ENCODE data around the gene GHITM.
"Not testable (repeated sequence)": the region's sequence is repeated elsewhere in the genome, so short reads cannot be mapped to it uniquely, and the experiment has no call there.

Gene GHITM

DNA sequence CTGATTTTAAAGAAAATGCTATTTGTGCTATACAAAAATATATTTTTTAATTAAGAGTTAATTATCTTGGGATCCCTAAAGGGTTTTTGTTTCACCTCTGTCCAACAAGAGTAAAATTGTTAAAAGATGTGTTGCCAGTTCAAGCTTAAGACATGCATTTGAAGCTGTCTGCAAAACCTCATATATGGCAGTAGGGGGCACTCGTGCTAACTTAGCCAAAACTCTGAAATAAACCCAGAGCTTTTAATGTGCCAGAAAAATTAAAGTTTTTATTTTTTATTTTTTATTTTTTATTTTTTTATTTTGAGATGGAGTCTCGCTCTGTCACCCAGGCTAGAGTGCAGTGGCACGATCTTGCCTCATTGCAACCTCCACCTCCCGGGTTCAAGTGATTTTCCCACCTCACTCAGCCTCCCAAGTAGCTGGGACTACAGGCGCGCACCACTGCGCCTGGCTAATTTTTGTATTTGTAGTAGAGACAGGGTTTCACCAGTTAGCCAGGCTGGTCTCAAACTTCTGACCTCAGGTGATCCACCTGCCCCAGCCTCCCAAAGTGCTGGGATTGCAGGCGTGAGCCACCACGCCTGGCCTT is 8.8 kb downstream of the GHITM start:
- FAIRE-seq: peak; percentile 60

DNA sequence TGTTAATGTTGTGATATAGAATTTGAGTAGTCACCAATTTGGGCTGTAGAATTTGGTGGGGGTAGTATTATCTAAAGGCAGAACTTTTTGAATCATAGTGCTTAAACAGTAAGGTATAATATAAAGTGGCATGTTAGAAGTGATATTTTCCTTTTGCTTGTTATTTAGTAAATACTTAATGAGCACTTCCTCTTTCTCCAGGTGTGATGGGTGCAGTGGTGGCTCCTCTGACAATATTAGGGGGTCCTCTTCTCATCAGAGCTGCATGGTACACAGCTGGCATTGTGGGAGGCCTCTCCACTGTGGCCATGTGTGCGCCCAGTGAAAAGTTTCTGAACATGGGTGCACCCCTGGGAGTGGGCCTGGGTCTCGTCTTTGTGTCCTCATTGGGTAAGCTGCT is 10.5 kb downstream of the GHITM start:
- FAIRE-seq: no peak

DNA sequence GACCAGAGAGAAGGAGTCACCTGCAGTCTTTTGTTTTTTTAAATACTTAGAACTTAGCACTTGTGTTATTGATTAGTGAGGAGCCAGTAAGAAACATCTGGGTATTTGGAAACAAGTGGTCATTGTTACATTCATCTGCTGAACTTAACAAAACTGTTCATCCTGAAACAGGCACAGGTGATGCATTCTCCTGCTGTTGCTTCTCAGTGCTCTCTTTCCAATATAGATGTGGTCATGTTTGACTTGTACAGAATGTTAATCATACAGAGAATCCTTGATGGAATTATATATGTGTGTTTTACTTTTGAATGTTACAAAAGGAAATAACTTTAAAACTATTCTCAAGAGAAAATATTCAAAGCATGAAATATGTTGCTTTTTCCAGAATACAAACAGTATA is 13.5 kb downstream of the GHITM start:
- no peak for FAIRE-seq

GRCh38 chr10:84155521-84155920 is 16.2 kb downstream of the GHITM start:
- FAIRE-seq: no peak

DNA sequence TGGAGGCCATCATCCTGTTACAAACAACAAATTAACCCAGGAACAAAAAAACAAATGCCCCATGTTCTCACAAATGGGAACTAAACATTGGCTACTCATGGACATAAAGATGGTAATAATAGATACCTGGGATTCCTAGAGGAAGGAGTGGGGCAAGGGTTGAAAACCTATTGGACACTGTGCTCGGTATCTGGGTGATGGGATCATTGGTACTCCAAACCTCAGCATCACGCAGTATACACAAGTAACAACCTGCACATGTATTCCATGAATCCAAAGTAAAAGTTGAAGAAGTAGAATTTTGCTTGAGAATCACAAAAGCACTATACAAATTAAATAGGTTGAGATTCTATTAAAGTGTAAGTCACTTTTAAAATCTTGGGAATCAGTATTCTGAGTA is 16.7 kb downstream of the GHITM start:
- no peak for FAIRE-seq

DNA sequence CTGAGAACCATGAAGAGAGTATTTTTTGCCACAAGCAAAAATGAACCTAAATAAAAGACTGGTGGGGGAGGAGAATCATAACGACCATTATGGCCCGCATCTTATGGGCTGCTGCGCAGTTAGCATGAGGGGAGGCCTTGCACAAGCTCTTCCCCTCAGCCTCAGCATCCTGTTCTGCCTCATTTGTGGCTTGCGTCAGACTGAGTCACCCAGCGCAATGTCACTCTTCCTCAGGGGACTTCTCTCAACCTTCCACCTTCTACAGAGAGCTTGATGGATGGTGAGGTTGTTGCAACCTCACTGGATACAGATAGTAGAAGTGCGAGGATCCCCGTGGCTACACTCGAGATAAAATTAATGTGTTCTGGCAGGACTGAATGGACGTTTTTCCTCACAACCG is 17.5 kb downstream of the GHITM start:
- no peak for FAIRE-seq

DNA sequence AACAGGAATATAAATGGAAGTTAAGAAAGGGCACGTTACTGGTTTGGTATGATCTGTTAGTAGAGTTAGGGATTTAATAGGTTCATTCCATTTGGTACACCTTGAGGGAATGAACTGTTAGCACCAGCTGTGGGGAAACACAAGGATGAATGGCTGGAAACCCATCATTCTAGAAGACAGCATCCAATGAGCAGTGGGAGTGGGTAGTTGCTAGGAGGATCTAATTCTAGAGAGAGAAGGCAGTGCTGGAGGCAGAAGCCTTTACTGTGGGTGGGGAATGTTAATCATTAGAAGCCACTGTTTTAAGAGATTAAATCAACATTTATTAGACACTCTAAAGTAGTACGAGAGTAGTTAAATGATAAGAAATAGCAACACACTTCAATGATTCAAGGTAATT is 18.8 kb downstream of the GHITM start:
- FAIRE-seq: no peak

DNA sequence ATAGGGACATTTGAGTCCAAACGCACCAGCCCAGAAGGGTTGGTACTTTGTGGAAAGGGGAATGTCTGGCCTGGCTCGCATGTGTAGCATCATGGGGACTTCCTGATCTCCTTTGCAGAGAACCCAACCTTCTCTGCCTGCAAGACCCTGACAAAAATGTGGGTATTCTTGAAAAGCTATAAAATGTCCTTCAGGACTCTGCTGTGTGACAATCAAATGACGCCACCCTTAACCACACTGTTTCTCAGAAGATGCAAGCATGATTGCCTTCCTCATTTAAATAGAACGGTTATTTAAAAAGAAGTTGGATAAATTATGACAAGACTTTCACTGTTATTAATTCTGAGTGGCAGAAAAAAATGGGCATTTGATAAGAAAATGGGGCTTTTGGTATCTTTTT is 19.2 kb downstream of the GHITM start:
- FAIRE-seq: no peak

GRCh38 chr10:84159076-84159685 is 19.9 kb downstream of the GHITM start:
- no peak for FAIRE-seq

- FAIRE-seq: no peak
Measured at GRCh38 chr10:84160663-84161362, 21.5 kb downstream of the GHITM start.

- no peak for FAIRE-seq
Measured at GRCh38 chr10:84163996-84164395, 24.7 kb downstream of the GHITM start.

- no peak for FAIRE-seq
Measured at GRCh38 chr10:84164442-84164841, 25.1 kb downstream of the GHITM start.

- FAIRE-seq: no peak
Measured at GRCh38 chr10:84166620-84167288, 27.4 kb downstream of the GHITM start.

DNA sequence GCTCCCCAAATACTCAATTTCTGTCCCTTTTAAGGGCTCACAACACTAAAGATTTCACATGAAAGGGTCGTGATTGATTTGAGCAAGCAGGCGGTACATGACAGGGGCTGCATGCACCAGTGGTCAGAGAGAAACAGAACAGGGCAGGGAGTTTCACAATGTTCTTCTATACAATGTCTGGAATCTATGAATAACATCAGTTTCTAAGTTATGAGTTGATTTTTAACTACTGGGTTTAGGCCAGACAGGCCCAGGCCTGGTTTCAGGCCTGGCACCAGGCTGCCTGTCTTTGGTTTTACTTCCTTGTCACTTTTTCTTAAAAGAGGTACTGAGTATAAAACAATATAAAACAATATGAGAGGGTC is 28.0 kb downstream of the GHITM start:
- not testable (repeated sequence) for FAIRE-seq

GRCh38 chr10:84168382-84168781 is 29.1 kb downstream of the GHITM start:
- FAIRE-seq: not testable (repeated sequence)

- FAIRE-seq: not testable (repeated sequence)
Measured at GRCh38 chr10:84171237-84171636, 31.9 kb downstream of the GHITM start.

GRCh38 chr10:84171700-84172466 is 32.6 kb downstream of the GHITM start:
- not testable (repeated sequence) for FAIRE-seq

DNA sequence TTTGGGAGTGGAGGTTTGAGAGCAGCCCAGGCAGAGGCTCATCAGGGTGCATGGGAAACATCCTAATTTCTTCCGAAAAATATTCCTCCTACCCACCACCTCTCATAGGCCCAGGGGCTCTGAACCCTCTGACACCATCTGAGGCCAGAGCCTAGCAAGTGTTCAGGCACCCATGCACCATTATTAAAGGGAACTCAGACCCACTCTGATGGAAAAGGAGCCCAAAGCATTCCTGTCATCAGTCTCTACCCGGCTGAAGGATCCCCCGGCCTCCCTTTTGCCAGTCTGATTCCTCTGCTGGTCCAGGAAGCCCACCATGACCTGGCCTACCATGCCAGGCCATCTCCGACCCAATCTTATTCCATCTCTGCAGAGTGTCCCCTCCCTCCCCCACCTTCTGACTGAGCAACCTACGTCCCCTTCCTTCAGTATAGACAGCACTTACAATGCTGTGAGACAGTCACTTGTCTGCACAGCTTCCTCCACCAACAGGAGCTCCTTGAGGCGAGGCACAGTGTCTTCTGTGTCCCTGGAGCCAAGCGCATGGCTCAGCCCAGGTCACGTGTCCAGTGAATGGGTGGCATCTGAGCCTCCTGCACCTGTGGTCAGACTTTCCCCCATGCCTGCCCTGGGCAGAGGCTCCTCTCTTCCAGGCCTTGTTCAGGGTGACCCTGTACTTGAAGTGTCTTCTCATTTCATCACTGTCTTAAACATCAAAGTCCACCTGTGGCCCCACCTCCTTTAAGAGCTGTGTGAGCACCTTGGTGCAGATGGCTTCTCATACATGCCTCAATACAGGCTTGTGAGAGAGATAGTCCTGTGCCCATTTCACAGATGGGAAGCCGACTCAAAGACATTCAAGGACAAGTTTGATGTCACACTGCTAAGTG is 33.4 kb downstream of the GHITM start:
- no peak for FAIRE-seq

- FAIRE-seq: no peak
Measured at GRCh38 chr10:84173501-84173929, 34.2 kb downstream of the GHITM start, which contains the start of gene GPR15LG. GPR15LG (plus strand) TSS chr10:84173801; CDS start chr10:84173852, 51 bp downstream.

GRCh38 chr10:84175436-84175835 is 36.1 kb downstream of the GHITM start:
- no peak for FAIRE-seq

DNA sequence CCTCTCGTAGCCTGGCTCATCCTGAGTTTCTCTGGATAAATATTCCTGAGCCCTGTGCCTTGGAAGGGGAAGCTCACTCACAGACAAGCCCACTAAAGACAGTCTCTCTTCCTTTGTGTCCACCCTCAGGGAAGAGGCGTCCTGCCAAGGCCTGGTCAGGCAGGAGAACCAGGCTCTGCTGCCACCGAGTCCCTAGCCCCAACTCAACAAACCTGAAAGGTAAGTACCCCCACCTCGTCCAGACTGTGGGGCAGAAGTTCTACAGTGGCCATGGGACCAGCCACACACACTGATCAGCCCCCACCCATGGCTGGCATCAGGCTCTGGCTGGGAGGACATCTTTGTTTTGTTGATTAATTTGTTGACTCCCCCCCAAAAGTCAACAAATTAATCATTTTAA is 37.0 kb downstream of the GHITM start:
- no peak for FAIRE-seq

All from endometrium (tissue), 2 donors.